Hypothalamus (tissue), 51 donors: Measurements from ENCODE around the gene ZNF860.

Experiments used
- DNase-seq, 51 donors: peaks; one replicate each; lab custom pipeline; 2025; lab: John Stamatoyannopoulos, UW

ZNF860 gene

GRCh38 chr3:32041316-32041715 is 59.8 kb downstream of the ZNF860 start:
- no peak for DNase-seq
